Effector memory CD4-positive, alpha-beta T cell (primary cell): ENCODE data around the gene CDK17.
"Not testable (repeated sequence)": the region's sequence is repeated elsewhere in the genome, so short reads cannot be mapped to it uniquely, and the experiment has no call there.

ENCODE experiments used
- DNase-seq, 3 donors: peaks; one replicate each; pipeline ENCODE4 v3.0.0-alpha.2; 2020
- H3K27ac ChIP-seq: 2 replicates; pipeline ENCODE4 v1.7.0; 2013; ENCODE audit warnings: mild to moderate bottlenecking, low read length, moderate library complexity; ENCODE audit not compliant: insufficient read depth, poor library complexity, severe bottlenecking
- H3K27me3 ChIP-seq: replicated peaks from 2 replicates; pipeline ENCODE4 v1.7.0; 2013; ENCODE audit warnings: mild to moderate bottlenecking, low read length; ENCODE audit not compliant: insufficient read depth, control insufficient read depth, poor library complexity, severe bottlenecking
- H3K36me3 ChIP-seq: 2 replicates; pipeline ENCODE4 v1.7.0; 2013; ENCODE audit warnings: mild to moderate bottlenecking, low read length, moderate library complexity; ENCODE audit not compliant: control insufficient read depth, insufficient read depth
- H3K4me1 ChIP-seq: 2 replicates; pipeline ENCODE4 v1.7.0; 2013; ENCODE audit warnings: low read length, mild to moderate bottlenecking; ENCODE audit not compliant: control insufficient read depth, insufficient read depth, poor library complexity, severe bottlenecking
- H3K4me3 ChIP-seq: 2 replicates; pipeline ENCODE4 v1.7.0; 2013; ENCODE audit warnings: low read length, low read depth, mild to moderate bottlenecking; ENCODE audit not compliant: insufficient read depth, poor library complexity, severe bottlenecking
- H3K9me3 ChIP-seq: 2 replicates; pipeline ENCODE4 v1.7.0; 2013; ENCODE audit warnings: mild to moderate bottlenecking, low read length, moderate library complexity; ENCODE audit not compliant: control insufficient read depth

The CDK17 gene

DNA sequence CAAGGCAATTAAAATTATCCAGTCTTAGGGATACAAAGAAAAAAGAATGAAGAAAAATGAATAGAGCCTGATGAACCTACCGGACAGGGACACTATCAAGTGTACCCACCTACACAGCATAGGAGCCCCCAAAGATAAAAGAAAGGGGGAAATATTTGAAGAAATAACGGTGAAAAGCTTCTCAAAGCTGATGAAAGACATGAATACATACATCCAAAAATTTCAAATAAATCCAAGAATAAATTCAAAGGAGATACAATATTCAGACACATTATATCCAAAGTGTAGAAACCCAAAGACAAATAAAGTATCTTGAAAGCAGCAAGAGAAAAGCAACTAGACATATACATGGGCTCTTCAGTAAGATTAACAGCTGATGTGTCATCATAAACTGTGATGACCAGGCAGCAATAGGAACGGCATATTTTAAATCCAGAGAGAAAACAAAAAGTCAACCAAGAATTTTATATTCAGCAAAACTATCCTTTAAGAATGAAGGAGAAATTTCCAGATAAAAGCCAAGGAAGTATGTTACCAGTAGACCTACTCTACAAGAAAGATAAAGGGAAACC is 56.0 kb downstream of the CDK17 start:
- peaks cover 6% of the 10 kb centered on the region for H3K9me3 ChIP-seq
- no peak overlapping the region for H3K27ac ChIP-seq
- no peak overlapping the region for H3K4me3 ChIP-seq
- peaks cover 11% of the 10 kb centered on the region for H3K4me1 ChIP-seq
- no peaks in the 10 kb centered on the region for H3K27me3 ChIP-seq
- peaks cover 4% of the 10 kb centered on the region for H3K36me3 ChIP-seq
- DNase-seq, result no peak

DNA sequence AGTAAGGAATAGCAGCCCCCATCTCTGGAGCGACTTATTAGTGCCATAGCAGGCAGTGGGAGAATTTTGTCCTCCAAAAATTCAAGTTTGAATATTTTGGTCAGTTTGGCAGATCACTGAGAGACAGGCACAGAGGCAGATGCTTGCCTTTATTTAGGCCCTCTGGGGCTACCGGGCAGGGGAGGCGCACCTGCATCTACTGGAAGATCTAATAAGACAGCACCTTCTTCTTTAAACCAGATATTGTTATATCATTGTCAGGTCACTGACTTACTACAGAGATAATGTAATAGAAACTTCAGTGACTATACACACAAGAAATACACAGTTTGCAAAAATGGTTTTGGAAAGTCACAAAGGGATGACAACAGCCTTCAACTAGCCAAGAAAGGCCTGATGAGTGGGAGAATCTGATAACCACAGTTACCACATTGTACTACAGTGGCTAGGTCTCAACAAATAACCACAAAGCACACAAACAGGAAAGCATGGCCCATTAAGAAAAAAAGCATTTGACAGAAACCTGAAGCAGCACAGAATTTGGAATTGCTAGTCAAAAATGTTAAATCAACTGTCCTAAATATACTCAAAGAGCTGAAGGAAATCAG is 56.8 kb downstream of the CDK17 start:
- Histone ChIP-seq H3K27me3 (no peaks in the 10 kb centered on the region), H3K4me3 (no peak overlapping the region), H3K36me3 (peaks cover 4% of the 10 kb centered on the region), H3K9me3 (peaks cover 6% of the 10 kb centered on the region), H3K27ac (no peak overlapping the region), H3K4me1 (peaks cover 11% of the 10 kb centered on the region)
- DNase-seq, result no peak

DNA sequence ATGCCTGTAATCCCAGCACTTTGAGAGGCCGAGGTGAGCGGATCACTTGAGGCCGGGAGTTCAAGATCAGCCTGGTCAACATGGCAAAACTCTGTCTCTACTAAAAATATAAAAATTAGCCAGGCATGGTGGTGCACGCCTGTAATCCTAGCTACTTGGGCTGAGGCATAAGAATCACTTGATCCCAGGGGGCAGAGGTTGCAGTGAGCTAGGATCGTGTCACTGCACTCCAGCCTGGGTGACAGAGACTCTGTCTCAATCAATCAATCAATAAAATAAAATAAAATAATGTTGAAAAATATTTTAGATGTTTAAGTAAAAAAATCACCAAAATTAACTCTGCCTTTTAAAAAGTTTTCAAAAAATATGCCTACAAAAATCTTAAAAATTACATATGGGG is 60.6 kb downstream of the CDK17 start:
- peaks cover 15% of the 10 kb centered on the region for H3K9me3 ChIP-seq
- not testable (repeated sequence) for H3K4me1 ChIP-seq, H3K27ac ChIP-seq, H3K36me3 ChIP-seq, DNase-seq, H3K4me3 ChIP-seq, H3K27me3 ChIP-seq

DNA sequence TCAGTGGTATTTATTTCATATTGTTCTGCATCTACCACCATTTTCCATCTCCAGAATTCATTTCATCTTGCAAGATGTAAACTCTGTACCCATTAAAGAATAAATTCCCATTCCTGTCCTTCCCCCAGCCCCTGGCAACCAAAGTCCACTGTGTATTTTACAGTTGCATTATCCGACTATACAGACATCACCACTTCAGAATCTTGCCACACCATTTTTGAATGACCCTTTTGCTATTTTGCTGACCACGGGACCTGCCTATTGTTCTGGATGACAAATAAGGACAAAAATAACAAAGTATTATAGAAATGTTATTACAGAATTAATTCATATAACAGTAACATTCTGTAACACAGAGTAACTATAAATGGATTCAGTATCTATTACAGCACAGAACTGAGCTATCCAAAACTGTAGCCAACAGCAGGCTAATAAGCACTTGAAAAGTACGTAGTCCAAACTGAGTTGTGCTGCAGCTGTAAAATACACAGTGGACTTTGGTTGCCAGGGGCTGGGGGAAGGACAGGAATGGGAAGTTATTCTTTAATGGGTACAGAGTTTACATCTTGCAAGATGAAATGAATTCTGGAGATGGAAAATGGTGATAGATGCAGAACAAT is 61.3 kb downstream of the CDK17 start:
- peaks cover 7% of the 10 kb centered on the region for H3K36me3 ChIP-seq
- H3K9me3 ChIP-seq, result peaks cover 11% of the 10 kb centered on the region
- no peak overlapping the region for H3K27ac ChIP-seq
- H3K4me1 ChIP-seq, result peaks cover 8% of the 10 kb centered on the region
- H3K4me3 ChIP-seq, result no peak overlapping the region
- no peaks in the 10 kb centered on the region for H3K27me3 ChIP-seq
- DNase-seq, result no peak

DNA sequence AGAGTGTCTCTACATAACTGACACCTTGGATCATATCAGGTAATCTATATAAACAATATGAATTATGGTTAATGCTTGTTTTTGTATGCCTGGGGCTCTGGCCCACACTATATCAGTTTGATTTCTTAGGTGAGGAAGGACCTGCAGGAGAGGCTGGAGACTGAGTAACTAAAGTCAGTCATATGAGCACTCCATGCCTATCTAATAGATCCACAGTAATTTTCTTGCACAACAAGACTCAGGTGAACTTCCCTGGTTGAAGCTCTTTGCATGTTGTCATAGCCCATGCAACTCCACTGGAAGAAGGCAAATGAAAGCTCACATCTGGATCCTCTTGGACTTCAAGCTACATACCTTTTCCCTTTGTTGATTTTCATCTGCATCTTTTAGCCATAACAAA is 62.3 kb downstream of the CDK17 start:
- Histone ChIP-seq H3K4me1 (no peaks in the 10 kb centered on the region), H3K9me3 (peaks cover 9% of the 10 kb centered on the region), H3K27ac (no peak overlapping the region), H3K27me3 (no peaks in the 10 kb centered on the region), H3K36me3 (peaks cover 10% of the 10 kb centered on the region), H3K4me3 (no peak overlapping the region)
- no peak for DNase-seq

DNA sequence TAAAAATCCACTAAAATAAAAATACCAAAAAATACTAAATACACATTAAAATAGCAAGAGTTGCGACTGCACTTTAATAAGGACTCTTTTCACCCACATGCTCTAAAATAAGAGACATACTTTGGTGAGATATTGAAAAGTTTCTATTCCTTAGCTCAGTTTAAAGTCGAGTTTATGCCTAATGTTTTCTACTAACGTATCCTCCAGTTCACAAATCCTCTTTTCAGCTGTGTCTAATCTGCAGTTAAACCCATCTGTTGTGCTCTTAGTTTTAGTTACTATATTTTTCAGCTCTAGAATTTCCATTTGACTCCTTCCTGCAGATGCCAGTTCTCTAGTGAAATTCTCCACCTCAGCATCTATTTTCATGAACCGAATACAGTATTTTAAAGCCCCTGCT is 63.8 kb downstream of the CDK17 start:
- Histone ChIP-seq H3K27me3 (no peaks in the 10 kb centered on the region), H3K9me3 (peaks cover 9% of the 10 kb centered on the region), H3K27ac (no peak overlapping the region), H3K4me3 (no peak overlapping the region), H3K36me3 (peaks cover 12% of the 10 kb centered on the region), H3K4me1 (no peaks in the 10 kb centered on the region)
- DNase-seq, result no peak

GRCh38 chr12:96335270-96335669 is 65.0 kb downstream of the CDK17 start:
- Histone ChIP-seq H3K27ac (no peak overlapping the region), H3K4me3 (no peak overlapping the region), H3K27me3 (no peaks in the 10 kb centered on the region), H3K4me1 (no peaks in the 10 kb centered on the region), H3K9me3 (peaks cover 9% of the 10 kb centered on the region), H3K36me3 (peaks cover 12% of the 10 kb centered on the region)
- DNase-seq, result no peak

GRCh38 chr12:96334502-96334901 is 65.7 kb downstream of the CDK17 start:
- no peak for DNase-seq
- no peaks in the 10 kb centered on the region for H3K27me3 ChIP-seq
- no peak overlapping the region for H3K4me3 ChIP-seq
- H3K4me1 ChIP-seq, result no peaks in the 10 kb centered on the region
- peaks cover 12% of the 10 kb centered on the region for H3K36me3 ChIP-seq
- H3K9me3 ChIP-seq, result peaks cover 9% of the 10 kb centered on the region
- no peak overlapping the region for H3K27ac ChIP-seq

GRCh38 chr12:96329545-96329944 is 70.7 kb downstream of the CDK17 start:
- H3K4me1 ChIP-seq, result peaks cover 4% of the 10 kb centered on the region
- H3K27me3 ChIP-seq, result no peaks in the 10 kb centered on the region
- no peaks in the 10 kb centered on the region for H3K9me3 ChIP-seq
- H3K36me3 ChIP-seq, result peaks cover 13% of the 10 kb centered on the region
- H3K4me3 ChIP-seq, result no peak overlapping the region
- no peak for DNase-seq
- no peak overlapping the region for H3K27ac ChIP-seq

DNA sequence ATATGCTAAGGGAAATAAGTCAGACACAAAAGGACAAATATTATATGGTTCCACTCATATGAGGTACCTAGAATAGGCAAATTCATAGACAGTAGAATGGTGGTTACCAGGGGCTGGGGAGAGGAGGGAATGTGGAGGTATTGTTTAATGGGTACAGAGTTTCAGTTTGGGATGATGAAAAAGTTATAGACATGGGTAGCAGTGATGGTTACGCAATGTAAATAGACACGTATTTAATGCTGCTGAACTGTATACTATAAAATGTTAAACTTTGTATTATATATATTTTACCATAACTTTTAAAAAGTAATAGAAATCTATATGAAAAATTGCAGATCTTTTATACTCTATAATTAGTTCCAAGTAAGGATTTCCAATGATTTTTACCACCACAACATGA is 71.2 kb downstream of the CDK17 start:
- DNase-seq, result no peak

More for the DNA sequence above, 71.2 kb downstream of the CDK17 start:
- Histone ChIP-seq H3K4me1 (peaks cover 4% of the 10 kb centered on the region), H3K36me3 (peaks cover 16% of the 10 kb centered on the region), H3K27me3 (no peaks in the 10 kb centered on the region), H3K27ac (no peak overlapping the region), H3K9me3 (no peaks in the 10 kb centered on the region), H3K4me3 (no peak overlapping the region)
